ENCODE results near the gene PAPOLG. TPM values are rescaled to one million over a fixed set of nuclear protein-coding genes. Genes with fewer than 3 reads are reported as not detected.

PAPOLG gene
- polyA plus RNA-seq, 1 experiment: 5.8 TPM

DNA sequence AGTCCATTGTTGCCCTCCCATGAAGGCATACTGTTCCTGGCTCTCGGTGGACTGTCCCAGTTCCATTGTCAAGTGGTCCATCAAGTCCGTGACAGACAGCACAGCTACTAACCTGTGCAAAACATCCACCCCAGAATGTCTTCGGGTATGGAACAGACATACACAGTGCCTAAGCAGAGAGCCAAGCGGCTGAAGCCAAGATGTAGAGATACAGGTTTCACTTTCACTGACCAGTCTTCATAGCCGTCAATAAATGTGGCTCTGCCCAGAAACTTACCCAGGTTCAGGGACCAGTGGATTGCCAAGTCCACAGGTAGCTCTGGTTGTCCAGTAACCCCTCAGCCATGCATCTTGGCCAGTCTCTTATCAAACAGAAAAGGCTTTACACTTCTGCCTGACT is 10.7 kb upstream of the PAPOLG start:
- ChIA-PET CTCF (no interaction called here), POLR2A (no interaction called here)
- DNase-seq (ENCODE audit: low read depth): no peak
- TF ChIP-seq, protein P1, sequence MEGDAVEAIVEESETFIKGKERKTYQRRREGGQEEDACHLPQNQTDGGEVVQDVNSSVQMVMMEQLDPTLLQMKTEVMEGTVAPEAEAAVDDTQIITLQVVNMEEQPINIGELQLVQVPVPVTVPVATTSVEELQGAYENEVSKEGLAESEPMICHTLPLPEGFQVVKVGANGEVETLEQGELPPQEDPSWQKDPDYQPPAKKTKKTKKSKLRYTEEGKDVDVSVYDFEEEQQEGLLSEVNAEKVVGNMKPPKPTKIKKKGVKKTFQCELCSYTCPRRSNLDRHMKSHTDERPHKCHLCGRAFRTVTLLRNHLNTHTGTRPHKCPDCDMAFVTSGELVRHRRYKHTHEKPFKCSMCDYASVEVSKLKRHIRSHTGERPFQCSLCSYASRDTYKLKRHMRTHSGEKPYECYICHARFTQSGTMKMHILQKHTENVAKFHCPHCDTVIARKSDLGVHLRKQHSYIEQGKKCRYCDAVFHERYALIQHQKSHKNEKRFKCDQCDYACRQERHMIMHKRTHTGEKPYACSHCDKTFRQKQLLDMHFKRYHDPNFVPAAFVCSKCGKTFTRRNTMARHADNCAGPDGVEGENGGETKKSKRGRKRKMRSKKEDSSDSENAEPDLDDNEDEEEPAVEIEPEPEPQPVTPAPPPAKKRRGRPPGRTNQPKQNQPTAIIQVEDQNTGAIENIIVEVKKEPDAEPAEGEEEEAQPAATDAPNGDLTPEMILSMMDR (IDR thresholded peaks at IDR 0.05; ENCODE audit: insufficient read depth, low read depth, low read length): no peak
- Histone ChIP-seq H3K4me3 (ENCODE audit: low read depth, low read length) (no peak overlapping the region), H3K27me3 (ENCODE audit: control insufficient read depth, insufficient read depth, low read length) (0 out of 2 replicates have a peak, but pooled peaks cover 1% of the 10 kb centered on the region), H3K36me3 (ENCODE audit: control insufficient read depth, insufficient read depth, low read length) (no peaks in the 10 kb centered on the region)

DNA sequence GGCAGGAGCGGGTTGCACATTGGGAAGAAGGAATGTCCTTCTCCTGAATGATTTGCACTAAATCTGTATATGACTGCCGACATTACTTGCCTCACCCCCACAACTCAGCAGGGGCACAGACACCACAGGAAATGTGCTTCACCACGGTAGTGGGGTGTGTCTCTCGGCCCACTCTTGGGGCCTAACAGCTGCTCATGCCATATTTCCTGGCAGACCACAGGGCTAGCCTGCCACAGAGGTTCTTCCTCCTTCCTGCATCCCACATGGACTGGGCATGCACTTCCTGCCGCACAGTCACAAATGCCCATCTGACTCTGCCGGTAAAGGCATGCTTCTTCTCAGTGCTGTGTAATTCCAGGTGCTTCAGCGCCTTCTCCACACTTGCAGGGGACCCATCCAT is 10.3 kb upstream of the PAPOLG start:
- DNase-seq (ENCODE audit: low read depth): no peak
- H3K4me3 ChIP-seq (ENCODE audit: low read depth, low read length): no peak overlapping the region
- H3K36me3 ChIP-seq (ENCODE audit: control insufficient read depth, insufficient read depth, low read length): no peaks in the 10 kb centered on the region
- TF ChIP-seq, protein P1 (IDR thresholded peaks at IDR 0.05; ENCODE audit: insufficient read depth, low read depth, low read length): no peak
- POLR2A ChIA-PET: no interaction called here
- H3K27me3 ChIP-seq (ENCODE audit: control insufficient read depth, insufficient read depth, low read length): 0 out of 2 replicates have a peak, but pooled peaks cover 1% of the 10 kb centered on the region
- CTCF ChIA-PET: no interaction called here

DNA sequence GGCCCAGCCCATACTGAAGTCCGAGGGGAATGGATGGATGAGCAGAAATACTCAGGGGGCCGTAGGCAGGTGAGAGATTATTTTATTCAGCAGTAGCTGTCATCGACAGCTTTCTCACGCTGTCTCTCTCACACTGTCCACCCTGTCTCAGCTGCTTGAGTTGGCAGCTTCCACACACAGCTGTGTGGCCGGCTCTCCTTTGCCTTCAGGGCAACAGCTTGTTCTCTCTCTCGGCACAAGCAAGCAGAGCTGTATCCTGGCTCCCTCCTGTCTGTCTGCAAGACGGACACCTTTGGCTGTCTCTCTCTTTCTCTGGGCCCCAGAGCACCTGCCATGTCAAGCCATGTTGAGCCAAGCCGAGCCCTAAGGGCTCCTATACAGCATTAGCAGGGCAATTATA is 9.8 kb upstream of the PAPOLG start:
- Histone ChIP-seq H3K36me3 (ENCODE audit: control insufficient read depth, insufficient read depth, low read length) (no peaks in the 10 kb centered on the region), H3K27me3 (ENCODE audit: control insufficient read depth, insufficient read depth, low read length) (0 out of 2 replicates have a peak, but pooled peaks cover 1% of the 10 kb centered on the region), H3K4me3 (ENCODE audit: low read depth, low read length) (no peak overlapping the region)
- TF ChIP-seq, protein P1 (IDR thresholded peaks at IDR 0.05; ENCODE audit: insufficient read depth, low read depth, low read length): no peak
- ChIA-PET CTCF (interaction anchor here (1.4 to 2.4 kb wide), 2 partner anchors 11 to 251 kb away, joined by 3 to 7 read pairs; no protein-coding TSS in a partner anchor), POLR2A (no interaction called here)
- DNase-seq (ENCODE audit: low read depth): no peak

GRCh38 chr2:60759654-60760053 is 3.6 kb downstream of the PAPOLG start:
- ChIA-PET POLR2A (no interaction called here), CTCF (no interaction called here)
- no peak for DNase-seq (ENCODE audit: low read depth)
- H3K27me3 ChIP-seq (ENCODE audit: control insufficient read depth, insufficient read depth, low read length): no peaks in the 10 kb centered on the region
- peaks cover 1% of the 10 kb centered on the region; the same call in 1 of the 2 replicates for H3K36me3 ChIP-seq (ENCODE audit: control insufficient read depth, insufficient read depth, low read length)
- TF ChIP-seq, protein P1 (IDR thresholded peaks at IDR 0.05; ENCODE audit: insufficient read depth, low read depth, low read length): no peak
- no peak overlapping the region for H3K4me3 ChIP-seq (ENCODE audit: low read depth, low read length)

DNA sequence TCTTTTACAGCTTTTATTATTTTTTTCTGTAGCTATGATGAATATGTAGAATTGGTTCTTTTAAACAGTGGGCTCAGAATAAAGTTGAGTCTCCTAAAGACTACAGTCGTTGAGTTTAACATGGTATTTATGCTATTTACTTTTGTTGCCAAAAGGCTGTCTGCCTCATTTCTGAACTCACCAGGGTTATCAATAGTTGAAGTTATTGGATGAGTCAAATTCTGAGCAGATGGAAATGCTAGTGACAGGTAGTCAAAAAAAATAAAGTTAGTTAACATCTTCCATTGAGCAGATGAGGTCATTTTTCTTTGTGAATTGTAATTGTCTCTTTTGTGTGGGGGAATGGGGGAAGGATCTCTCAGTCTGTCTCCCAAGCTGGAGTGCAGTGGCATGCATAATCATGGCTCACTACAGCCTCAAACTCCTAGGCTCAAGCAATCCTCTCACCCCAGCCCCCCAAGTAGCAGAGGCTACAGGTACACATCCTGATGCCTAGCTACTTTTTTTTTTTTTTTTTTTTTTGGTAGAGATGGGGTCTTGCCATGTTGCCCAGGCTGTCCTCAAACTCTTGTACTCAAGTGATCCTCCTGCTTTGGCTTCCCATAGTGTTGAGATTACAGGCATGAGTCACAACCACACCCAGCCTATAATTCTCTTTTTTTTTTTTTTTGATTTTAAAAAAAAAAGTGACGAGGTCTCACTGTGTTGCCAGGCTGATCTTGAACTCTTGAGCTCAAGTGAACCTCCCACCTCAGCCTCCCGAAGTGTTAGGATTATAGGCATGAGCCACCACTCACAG is 8.9 kb downstream of the PAPOLG start:
- ChIA-PET CTCF (interaction anchor here (1.0 kb wide), 1 partner anchor 29 kb away, joined by 3 read pairs; no protein-coding TSS in a partner anchor), POLR2A (interaction anchor here (0.6 kb wide), 1 partner anchor 196 kb away, joined by 3 read pairs; no protein-coding TSS in a partner anchor)
- no peak for DNase-seq (ENCODE audit: low read depth)
- Histone ChIP-seq H3K4me3 (ENCODE audit: low read depth, low read length) (no peak overlapping the region), H3K36me3 (ENCODE audit: control insufficient read depth, insufficient read depth, low read length) (peaks cover 9% of the 10 kb centered on the region), H3K27me3 (ENCODE audit: control insufficient read depth, insufficient read depth, low read length) (no peaks in the 10 kb centered on the region)
- TF ChIP-seq, protein P1 (IDR thresholded peaks at IDR 0.05; ENCODE audit: insufficient read depth, low read depth, low read length): no peak
